ENCODE measurements around the gene RFX8. TPM values are rescaled to one million over a fixed set of nuclear protein-coding genes. Genes with fewer than 3 reads are reported as not detected.

RFX8 gene
- total and polyA plus RNA-seq, 9 of the 15 experiments (the other 6 are each of a cell fraction or from before 2014, with no cell fraction given): not detected

GRCh38 chr2:101410114-101410513, 64.8 kb downstream of the RFX8 start (continued):
- TF ChIP-seq, protein P1, sequence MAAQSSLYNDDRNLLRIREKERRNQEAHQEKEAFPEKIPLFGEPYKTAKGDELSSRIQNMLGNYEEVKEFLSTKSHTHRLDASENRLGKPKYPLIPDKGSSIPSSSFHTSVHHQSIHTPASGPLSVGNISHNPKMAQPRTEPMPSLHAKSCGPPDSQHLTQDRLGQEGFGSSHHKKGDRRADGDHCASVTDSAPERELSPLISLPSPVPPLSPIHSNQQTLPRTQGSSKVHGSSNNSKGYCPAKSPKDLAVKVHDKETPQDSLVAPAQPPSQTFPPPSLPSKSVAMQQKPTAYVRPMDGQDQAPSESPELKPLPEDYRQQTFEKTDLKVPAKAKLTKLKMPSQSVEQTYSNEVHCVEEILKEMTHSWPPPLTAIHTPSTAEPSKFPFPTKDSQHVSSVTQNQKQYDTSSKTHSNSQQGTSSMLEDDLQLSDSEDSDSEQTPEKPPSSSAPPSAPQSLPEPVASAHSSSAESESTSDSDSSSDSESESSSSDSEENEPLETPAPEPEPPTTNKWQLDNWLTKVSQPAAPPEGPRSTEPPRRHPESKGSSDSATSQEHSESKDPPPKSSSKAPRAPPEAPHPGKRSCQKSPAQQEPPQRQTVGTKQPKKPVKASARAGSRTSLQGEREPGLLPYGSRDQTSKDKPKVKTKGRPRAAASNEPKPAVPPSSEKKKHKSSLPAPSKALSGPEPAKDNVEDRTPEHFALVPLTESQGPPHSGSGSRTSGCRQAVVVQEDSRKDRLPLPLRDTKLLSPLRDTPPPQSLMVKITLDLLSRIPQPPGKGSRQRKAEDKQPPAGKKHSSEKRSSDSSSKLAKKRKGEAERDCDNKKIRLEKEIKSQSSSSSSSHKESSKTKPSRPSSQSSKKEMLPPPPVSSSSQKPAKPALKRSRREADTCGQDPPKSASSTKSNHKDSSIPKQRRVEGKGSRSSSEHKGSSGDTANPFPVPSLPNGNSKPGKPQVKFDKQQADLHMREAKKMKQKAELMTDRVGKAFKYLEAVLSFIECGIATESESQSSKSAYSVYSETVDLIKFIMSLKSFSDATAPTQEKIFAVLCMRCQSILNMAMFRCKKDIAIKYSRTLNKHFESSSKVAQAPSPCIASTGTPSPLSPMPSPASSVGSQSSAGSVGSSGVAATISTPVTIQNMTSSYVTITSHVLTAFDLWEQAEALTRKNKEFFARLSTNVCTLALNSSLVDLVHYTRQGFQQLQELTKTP (IDR thresholded peaks at IDR 0.05; ENCODE audit: low read depth in 1 of 2, partially characterized antibody in 2 of 2): no peak
- no peak for TF ChIP-seq HNRNPUL1 (IDR thresholded peaks at IDR 0.05; ENCODE audit: low read length)
- TF ChIP-seq, protein P2, sequence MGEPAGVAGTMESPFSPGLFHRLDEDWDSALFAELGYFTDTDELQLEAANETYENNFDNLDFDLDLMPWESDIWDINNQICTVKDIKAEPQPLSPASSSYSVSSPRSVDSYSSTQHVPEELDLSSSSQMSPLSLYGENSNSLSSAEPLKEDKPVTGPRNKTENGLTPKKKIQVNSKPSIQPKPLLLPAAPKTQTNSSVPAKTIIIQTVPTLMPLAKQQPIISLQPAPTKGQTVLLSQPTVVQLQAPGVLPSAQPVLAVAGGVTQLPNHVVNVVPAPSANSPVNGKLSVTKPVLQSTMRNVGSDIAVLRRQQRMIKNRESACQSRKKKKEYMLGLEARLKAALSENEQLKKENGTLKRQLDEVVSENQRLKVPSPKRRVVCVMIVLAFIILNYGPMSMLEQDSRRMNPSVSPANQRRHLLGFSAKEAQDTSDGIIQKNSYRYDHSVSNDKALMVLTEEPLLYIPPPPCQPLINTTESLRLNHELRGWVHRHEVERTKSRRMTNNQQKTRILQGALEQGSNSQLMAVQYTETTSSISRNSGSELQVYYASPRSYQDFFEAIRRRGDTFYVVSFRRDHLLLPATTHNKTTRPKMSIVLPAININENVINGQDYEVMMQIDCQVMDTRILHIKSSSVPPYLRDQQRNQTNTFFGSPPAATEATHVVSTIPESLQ (CRISPR knock-in tag; IDR thresholded peaks at IDR 0.05): no peak
- no peak for TF ChIP-seq HMG20B (CRISPR knock-in tag; IDR thresholded peaks at IDR 0.05)
- no peak for TF ChIP-seq ZNF143 (CRISPR knock-in tag; IDR thresholded peaks at IDR 0.05)

All from K562 (cell line).